Measurements from ENCODE around the gene NDUFV3. TPM values are rescaled to one million over a fixed set of nuclear protein-coding genes. Genes with fewer than 3 reads are reported as not detected.

Gene NDUFV3
- total RNA-seq, 2 experiments from 2014 or later = 29.0 to 29.8 TPM

DNA sequence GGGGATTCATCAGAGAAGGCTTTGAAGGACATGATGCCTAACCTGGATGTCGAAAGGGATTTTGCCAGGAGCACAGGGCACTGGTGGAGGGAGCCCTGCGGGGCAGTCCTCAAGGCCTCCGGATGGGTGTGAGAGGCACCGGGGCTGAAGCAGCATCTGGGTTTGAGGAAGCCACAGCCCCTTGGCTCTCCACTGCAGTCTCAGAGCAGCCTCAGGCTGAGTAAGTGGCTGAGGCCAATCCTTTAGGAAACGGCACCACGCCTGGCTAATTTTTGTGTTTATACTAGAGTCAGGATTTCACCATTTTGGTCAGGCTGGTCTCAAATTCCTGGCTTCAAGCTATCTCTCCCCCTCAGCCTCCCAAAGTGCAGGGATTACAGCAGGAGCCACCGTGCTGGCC is 20.4 kb downstream of the NDUFV3 start:
- ATAC-seq (no peak), DNase-seq (no peak)
- TF ChIP-seq, protein P1, sequence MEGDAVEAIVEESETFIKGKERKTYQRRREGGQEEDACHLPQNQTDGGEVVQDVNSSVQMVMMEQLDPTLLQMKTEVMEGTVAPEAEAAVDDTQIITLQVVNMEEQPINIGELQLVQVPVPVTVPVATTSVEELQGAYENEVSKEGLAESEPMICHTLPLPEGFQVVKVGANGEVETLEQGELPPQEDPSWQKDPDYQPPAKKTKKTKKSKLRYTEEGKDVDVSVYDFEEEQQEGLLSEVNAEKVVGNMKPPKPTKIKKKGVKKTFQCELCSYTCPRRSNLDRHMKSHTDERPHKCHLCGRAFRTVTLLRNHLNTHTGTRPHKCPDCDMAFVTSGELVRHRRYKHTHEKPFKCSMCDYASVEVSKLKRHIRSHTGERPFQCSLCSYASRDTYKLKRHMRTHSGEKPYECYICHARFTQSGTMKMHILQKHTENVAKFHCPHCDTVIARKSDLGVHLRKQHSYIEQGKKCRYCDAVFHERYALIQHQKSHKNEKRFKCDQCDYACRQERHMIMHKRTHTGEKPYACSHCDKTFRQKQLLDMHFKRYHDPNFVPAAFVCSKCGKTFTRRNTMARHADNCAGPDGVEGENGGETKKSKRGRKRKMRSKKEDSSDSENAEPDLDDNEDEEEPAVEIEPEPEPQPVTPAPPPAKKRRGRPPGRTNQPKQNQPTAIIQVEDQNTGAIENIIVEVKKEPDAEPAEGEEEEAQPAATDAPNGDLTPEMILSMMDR (IDR thresholded peaks at IDR 0.05) = no peak
- CTCF ChIA-PET = no interaction called here
- no peak overlapping the region for H3K4me3 Mint-ChIP-seq
- no peaks in the 10 kb centered on the region for H3K27me3 Mint-ChIP-seq
- peaks cover 13% of the 10 kb centered on the region for H3K36me3 Mint-ChIP-seq (ENCODE audit: low read depth)
- POLR2A ChIA-PET = interaction anchor here (1.0 kb wide), 1 partner anchor 13 kb away, joined by 3 read pairs; no protein-coding TSS in a partner anchor
- intact Hi-C loops (cut with micrococcal nuclease) = no loop called here
- no peaks in the 10 kb centered on the region for H3K9me3 Mint-ChIP-seq
- peak overlapping the region; percentile 17 for H3K27ac Mint-ChIP-seq
- H3K4me1 Mint-ChIP-seq (ENCODE audit: low read depth) = no peaks in the 10 kb centered on the region

DNA sequence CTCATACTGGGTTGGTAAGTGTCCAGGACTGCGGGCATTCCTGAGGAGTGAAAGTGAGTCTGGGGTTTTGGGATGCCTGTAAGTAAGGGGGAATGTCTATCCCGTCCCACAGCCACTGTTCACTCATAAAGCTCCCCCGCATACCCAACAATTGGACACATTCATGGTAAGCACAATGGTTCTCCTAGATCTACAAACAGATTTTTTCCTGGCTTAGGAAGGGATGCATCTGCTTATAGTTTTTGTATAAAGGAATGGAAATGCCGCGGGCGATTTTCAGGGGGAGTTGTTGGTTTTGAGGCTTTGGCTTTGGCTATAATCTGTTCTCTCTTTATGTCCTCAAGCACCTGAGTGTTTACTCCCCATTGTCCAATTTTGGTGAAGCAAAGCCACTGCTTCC is 25.2 kb downstream of the NDUFV3 start:
- ATAC-seq (no peak), DNase-seq (no peak)
- Mint-ChIP-seq H3K27ac (no peak overlapping the region), H3K27me3 (no peaks in the 10 kb centered on the region), H3K9me3 (no peaks in the 10 kb centered on the region), H3K4me3 (no peak overlapping the region), H3K4me1 (ENCODE audit: low read depth) (no peaks in the 10 kb centered on the region), H3K36me3 (ENCODE audit: low read depth) (no peaks in the 10 kb centered on the region)
- intact Hi-C loops (cut with micrococcal nuclease) = no loop called here
- CTCF ChIA-PET = no interaction called here
- TF ChIP-seq, protein P1 (IDR thresholded peaks at IDR 0.05) = no peak
- POLR2A ChIA-PET = no interaction called here

DNA sequence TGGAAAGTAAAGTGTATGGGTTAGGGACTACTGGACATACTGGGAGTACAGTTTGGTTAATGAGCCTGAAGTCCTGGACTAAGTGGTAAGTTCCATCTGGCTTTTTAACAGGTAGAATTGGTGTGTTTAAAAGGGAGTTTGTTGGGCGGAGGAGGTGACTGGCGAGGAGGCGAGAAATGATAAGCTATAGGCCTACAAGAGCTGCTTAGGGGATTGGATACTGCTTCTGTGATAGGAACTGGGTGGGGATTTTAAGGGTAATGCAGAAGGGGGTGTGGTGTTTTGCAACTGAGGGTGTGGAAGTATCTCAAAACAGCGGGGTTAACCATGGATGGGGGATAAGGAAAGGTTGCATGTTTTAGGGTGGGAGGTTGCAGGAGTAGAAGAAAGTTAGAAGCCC is 28.8 kb downstream of the NDUFV3 start:
- intact Hi-C loops (cut with micrococcal nuclease) = no loop called here
- Mint-ChIP-seq H3K27ac (no peak overlapping the region), H3K4me3 (no peak overlapping the region), H3K9me3 (no peaks in the 10 kb centered on the region), H3K36me3 (ENCODE audit: low read depth) (no peaks in the 10 kb centered on the region), H3K4me1 (ENCODE audit: low read depth) (peaks cover 12% of the 10 kb centered on the region), H3K27me3 (no peaks in the 10 kb centered on the region)
- no peak for ATAC-seq
- CTCF ChIA-PET = no interaction called here
- TF ChIP-seq, protein P1 (IDR thresholded peaks at IDR 0.05) = no peak
- DNase-seq = no peak
- POLR2A ChIA-PET = interaction anchor here (1.2 kb wide), 1 partner anchor 48 kb away, joined by 3 read pairs; no protein-coding TSS in a partner anchor

DNA sequence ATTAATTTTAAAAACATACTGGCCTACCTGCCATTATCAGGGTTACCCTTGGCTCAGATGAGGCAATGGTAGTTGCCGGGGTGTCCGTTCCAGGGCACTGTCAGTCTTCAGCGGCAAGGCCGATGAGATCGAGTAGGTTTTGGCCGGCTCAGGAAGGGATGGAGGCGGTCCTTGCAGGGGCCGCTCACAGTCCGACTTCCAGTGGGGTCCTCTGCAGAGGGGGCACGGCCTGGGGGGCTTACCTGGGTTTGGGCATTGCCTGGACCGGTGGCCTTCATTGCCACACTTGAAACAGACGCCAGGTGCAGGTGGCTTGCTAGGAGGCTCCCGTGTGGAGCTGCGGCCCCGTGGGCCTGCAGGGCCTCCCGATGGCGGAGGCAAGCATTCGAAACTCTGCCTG is 29.8 kb downstream of the NDUFV3 start:
- POLR2A ChIA-PET = no interaction called here
- TF ChIP-seq, protein P1 (IDR thresholded peaks at IDR 0.05) = no peak
- DNase-seq (no peak), ATAC-seq (no peak)
- Mint-ChIP-seq H3K36me3 (ENCODE audit: low read depth) (no peaks in the 10 kb centered on the region), H3K9me3 (no peaks in the 10 kb centered on the region), H3K4me1 (ENCODE audit: low read depth) (peaks cover 12% of the 10 kb centered on the region), H3K27me3 (no peaks in the 10 kb centered on the region), H3K4me3 (no peak overlapping the region), H3K27ac (no peak overlapping the region)
- intact Hi-C loops (cut with micrococcal nuclease) = no loop called here
- CTCF ChIA-PET = interaction anchor here (0.9 kb wide), 1 partner anchor 81 kb away, joined by 3 read pairs; no protein-coding TSS in a partner anchor

DNA sequence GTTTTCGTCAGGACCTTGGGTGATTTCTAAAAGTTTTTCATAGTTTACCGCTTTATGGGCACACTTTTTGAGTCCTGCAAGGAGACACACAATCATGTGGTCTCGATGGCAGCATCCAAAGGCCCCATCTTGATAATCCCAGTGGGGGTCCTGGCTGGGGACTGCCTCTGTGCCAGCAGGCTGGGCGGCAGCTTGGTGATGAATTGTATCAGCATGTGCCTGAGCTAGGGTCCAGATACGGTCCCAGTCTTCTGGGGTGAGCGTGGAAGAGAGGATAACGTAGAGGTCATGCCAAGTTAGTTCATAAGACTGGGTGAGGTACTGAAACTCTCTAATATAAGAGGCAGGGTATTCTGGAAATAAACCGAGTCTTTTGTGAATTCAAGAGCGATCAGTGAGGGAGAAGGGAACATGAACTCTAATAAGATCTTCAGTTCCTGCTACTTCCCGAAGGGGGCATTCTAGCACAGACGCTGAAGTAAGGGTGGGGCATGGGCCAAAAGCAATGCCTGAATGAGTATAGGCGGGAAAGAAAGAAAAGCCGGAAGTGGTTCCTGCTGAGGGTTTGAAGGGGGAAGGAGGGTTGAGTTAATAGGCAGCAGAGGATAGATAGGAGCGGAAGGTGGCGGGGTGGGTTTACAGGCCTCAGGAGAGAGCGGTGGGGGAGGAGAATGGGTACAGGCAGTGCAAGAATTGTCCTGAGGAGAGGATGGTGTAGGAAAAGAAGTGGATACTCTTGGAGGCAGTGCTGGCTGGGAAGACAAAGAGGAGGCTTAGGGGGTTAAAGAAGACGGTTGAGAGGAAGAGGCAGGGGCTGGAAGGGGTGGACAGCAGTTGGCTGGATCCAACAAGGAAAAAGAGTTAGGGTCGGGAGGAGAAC is 30.7 kb downstream of the NDUFV3 start:
- TF ChIP-seq, protein P1 (IDR thresholded peaks at IDR 0.05) = peak; percentile 77
- Mint-ChIP-seq H3K27me3 (no peaks in the 10 kb centered on the region), H3K4me3 (peak overlapping the region; percentile 24), H3K27ac (peak overlapping the region; percentile 81), H3K9me3 (no peaks in the 10 kb centered on the region), H3K36me3 (ENCODE audit: low read depth) (no peaks in the 10 kb centered on the region), H3K4me1 (ENCODE audit: low read depth) (peaks cover 12% of the 10 kb centered on the region)
- peak; percentile 99 for ATAC-seq
- ChIA-PET CTCF (interaction anchor here (0.6 to 0.9 kb wide), 2 partner anchors 31 to 82 kb away, joined by 3 read pairs; no protein-coding TSS in a partner anchor), POLR2A (no interaction called here)
- intact Hi-C loops (cut with micrococcal nuclease) = no loop called here
- peak; percentile 89 for DNase-seq

All from activated CD8-positive, alpha-beta T cell treated with anti-CD3 and anti-CD28 coated beads for 36 hours (primary cell).